ENCODE data around the gene LSM2. TPM values are rescaled to one million over a fixed set of nuclear protein-coding genes. Genes with fewer than 3 reads are reported as not detected.

Gene LSM2
- total and polyA plus RNA-seq, 2 donors (not counting 1 experiment from before 2014, with no cell fraction given), result 52.4 to 57.4 TPM

DNA sequence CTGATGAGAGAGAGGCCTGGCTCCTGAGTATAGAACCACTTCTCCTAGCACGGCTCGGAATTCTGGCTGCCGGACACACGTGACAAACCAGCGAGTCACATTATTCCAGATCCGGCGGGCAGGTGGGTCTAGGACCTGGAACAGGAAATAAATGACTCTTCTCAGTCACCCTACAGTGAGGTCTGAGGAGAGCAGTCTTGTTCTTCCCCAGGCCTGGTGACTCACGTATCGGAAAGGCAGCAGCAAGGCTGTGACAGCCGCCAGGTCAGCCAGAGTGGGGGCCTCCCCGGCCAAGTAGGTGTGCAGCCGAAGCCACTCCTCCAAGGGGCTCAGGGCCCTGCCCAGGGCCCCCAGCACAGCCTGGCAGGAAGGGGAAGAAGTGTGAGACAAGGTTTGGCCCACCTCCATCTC lies 14.0 kb downstream of the LSM2 start:
- TF ChIP-seq EZH2 (IDR thresholded peaks at IDR 0.05; ENCODE audit: borderline replicate concordance, insufficient read depth, low read depth, low read length, poor library complexity, severe bottlenecking) (no peak), CTCF (IDR thresholded peaks at IDR 0.05) (no peak)
- Histone ChIP-seq H3K4me3 (ENCODE audit: control extremely low read depth in 1 of 5, extremely low read depth in 1 of 5, insufficient read depth in 1 of 5, low read depth in 2 of 5, low read length in 4 of 5) (no peak overlapping the region), H2AFZ (ENCODE audit: insufficient read depth, low read depth, low read length, poor library complexity, severe bottlenecking) (no peak overlapping the region), H3K79me2 (ENCODE audit: control insufficient read depth, insufficient read depth, low read length) (peaks cover 32% of the 10 kb centered on the region), H3K27ac (ENCODE audit: low read length in 2 of 2) (peak overlapping the region; percentile 2 to 52), H3K4me1 (ENCODE audit: control insufficient read depth in 2 of 2, insufficient read depth in 2 of 2, low read length in 2 of 2) (peaks cover 57 to 78% of the 10 kb centered on the region in 2 donors), H3K9ac (ENCODE audit: low read length) (no peak overlapping the region), H3K9me3 (ENCODE audit: control extremely low read depth in 1 of 3, control insufficient read depth in 2 of 3, insufficient read depth in 1 of 3, low read length in 2 of 3) (no peaks in the 10 kb centered on the region), H4K20me1 (ENCODE audit: control insufficient read depth, insufficient read depth, low read length, poor library complexity, severe bottlenecking) (no peaks in the 10 kb centered on the region), H3K4me2 (replicated peaks; ENCODE audit: low read depth, low read length, poor library complexity, severe bottlenecking) (no peak overlapping the region), H3K27me3 (replicated peaks in 1 of 4; ENCODE audit: control extremely low read depth in 1 of 4, control insufficient read depth in 3 of 4, insufficient read depth in 4 of 4, low read length in 3 of 4) (no peaks in the 10 kb centered on the region), H3K36me3 (replicated peaks in 1 of 2; ENCODE audit: control extremely low read depth in 1 of 2, control insufficient read depth in 1 of 2, extremely low read depth in 1 of 2, insufficient read depth in 2 of 2, low read length in 1 of 2) (peaks cover 0 to 22% of the 10 kb centered on the region in 2 experiments)
- Mint-ChIP-seq H3K27ac (peak overlapping the region; percentile 70), H3K27me3 (no peaks in the 10 kb centered on the region), H3K9me3 (ENCODE audit: insufficient read depth) (no peaks in the 10 kb centered on the region), H3K4me3 (no peak overlapping the region), H3K4me1 (peaks cover 58% of the 10 kb centered on the region)
- ChIA-PET CTCF (no interaction called here), POLR2A (no interaction called here)
- DNase-seq (no peak), ATAC-seq (ENCODE audit: low read depth) (no peak)
- whole genome bisulfite sequencing (ENCODE audit: insufficient coverage), result 74% methylated on average over 10 of the region's 12 CpGs
- intact Hi-C loops (cut with micrococcal nuclease), result no loop called here

GRCh38 chr6:31792090-31792374 lies 14.7 kb downstream of the LSM2 start:
- intact Hi-C loops (cut with micrococcal nuclease), result no loop called here
- peaks cover 32% of the 10 kb centered on the region for H3K79me2 ChIP-seq (ENCODE audit: control insufficient read depth, insufficient read depth, low read length)
- H4K20me1 ChIP-seq (ENCODE audit: control insufficient read depth, insufficient read depth, low read length, poor library complexity, severe bottlenecking), result no peaks in the 10 kb centered on the region
- ATAC-seq (ENCODE audit: low read depth) (no peak), DNase-seq (no peak)
- H3K4me2 ChIP-seq (replicated peaks; ENCODE audit: low read depth, low read length, poor library complexity, severe bottlenecking), result no peak overlapping the region
- H3K9me3 ChIP-seq (ENCODE audit: control extremely low read depth in 1 of 3, control insufficient read depth in 2 of 3, insufficient read depth in 1 of 3, low read length in 2 of 3), result no peaks in the 10 kb centered on the region
- no peaks in the 10 kb centered on the region for H3K27me3 ChIP-seq (replicated peaks in 1 of 4; ENCODE audit: control extremely low read depth in 1 of 4, control insufficient read depth in 3 of 4, insufficient read depth in 4 of 4, low read length in 3 of 4)
- peaks cover 49 to 76% of the 10 kb centered on the region in 2 donors for H3K4me1 ChIP-seq (ENCODE audit: control insufficient read depth in 2 of 2, insufficient read depth in 2 of 2, low read length in 2 of 2)
- Mint-ChIP-seq H3K9me3 (ENCODE audit: insufficient read depth) (no peaks in the 10 kb centered on the region), H3K27ac (peak overlapping the region; percentile 70), H3K27me3 (no peaks in the 10 kb centered on the region), H3K4me3 (no peak overlapping the region), H3K4me1 (peaks cover 51% of the 10 kb centered on the region)
- WGBS (ENCODE audit: insufficient coverage), result no CpG with 5 or more reads among the region's 3 CpGs
- TF ChIP-seq EZH2 (IDR thresholded peaks at IDR 0.05; ENCODE audit: borderline replicate concordance, insufficient read depth, low read depth, low read length, poor library complexity, severe bottlenecking), result no peak
- no peak for TF ChIP-seq CTCF (IDR thresholded peaks at IDR 0.05)
- H3K9ac ChIP-seq (ENCODE audit: low read length), result no peak overlapping the region
- no peak overlapping the region for H2AFZ ChIP-seq (ENCODE audit: insufficient read depth, low read depth, low read length, poor library complexity, severe bottlenecking)
- ChIA-PET CTCF (interaction anchor here (1.2 to 3.4 kb wide), 2 partner anchors 21 to 53 kb away, joined by 3 to 34 read pairs; partner anchors contain the start of genes CLIC1 and MSH5), POLR2A (no interaction called here)
- no peak overlapping the region for H3K4me3 ChIP-seq (ENCODE audit: control extremely low read depth in 1 of 5, extremely low read depth in 1 of 5, insufficient read depth in 1 of 5, low read depth in 2 of 5, low read length in 4 of 5)
- peaks cover 0 to 19% of the 10 kb centered on the region in 2 experiments for H3K36me3 ChIP-seq (replicated peaks in 1 of 2; ENCODE audit: control extremely low read depth in 1 of 2, control insufficient read depth in 1 of 2, extremely low read depth in 1 of 2, insufficient read depth in 2 of 2, low read length in 1 of 2)
- H3K27ac ChIP-seq (ENCODE audit: low read length in 2 of 2), result peak overlapping the region in 1 of 2 donors; percentile 12
